Measurements from ENCODE around the gene GSN. TPM values are rescaled to one million over a fixed set of nuclear protein-coding genes. Genes with fewer than 3 reads are reported as not detected.

The GSN gene
- total and polyA plus RNA-seq, 4 donors, result 18.8 to 402 (median 51.6) TPM

GRCh38 chr9:121336665-121337064, 68.7 kb downstream of the GSN start:
- no peaks in the 10 kb centered on the region for H3K4me1 ChIP-seq (ENCODE audit: control insufficient read depth in 4 of 4, insufficient read depth in 4 of 4, low read length in 3 of 4)
- TF ChIP-seq ATF3 (IDR thresholded peaks at IDR 0.05) (no peak), EGR1 (IDR thresholded peaks at IDR 0.05; ENCODE audit: low read depth in 2 of 2) (no peak), HNF4G (IDR thresholded peaks at IDR 0.05) (no peak), REST (IDR thresholded peaks at IDR 0.05) (no peak), NR2F2 (IDR thresholded peaks at IDR 0.05) (no peak)
- WGBS, result 87% methylated on average over 4 of the region's 4 CpGs
- no peaks in the 10 kb centered on the region for H3K27me3 ChIP-seq (ENCODE audit: control insufficient read depth in 4 of 4, insufficient read depth in 4 of 4, low read length in 3 of 4)
- H3K27ac ChIP-seq (ENCODE audit: low read depth in 1 of 2, low read length in 2 of 2), result no peak overlapping the region
- no peaks in the 10 kb centered on the region for H3K9me3 ChIP-seq (ENCODE audit: control insufficient read depth in 4 of 4, low read length in 3 of 4)
- H3K4me3 ChIP-seq (ENCODE audit: low read depth in 1 of 3, low read length in 3 of 3), result no peak overlapping the region
- no peak for DNase-seq (ENCODE audit: low spot score)
- H3K9ac ChIP-seq (ENCODE audit: low read depth in 1 of 2, low read length in 2 of 2), result no peak overlapping the region
- peaks cover 16 to 54% (median 44%) of the 10 kb centered on the region in 4 donors for H3K36me3 ChIP-seq (ENCODE audit: control insufficient read depth in 4 of 4, insufficient read depth in 3 of 4, low read depth in 1 of 4, low read length in 3 of 4)

- Histone ChIP-seq H3K27me3 (ENCODE audit: control insufficient read depth in 4 of 4, insufficient read depth in 4 of 4, low read length in 3 of 4) (no peaks in the 10 kb centered on the region), H3K36me3 (ENCODE audit: control insufficient read depth in 4 of 4, insufficient read depth in 3 of 4, low read depth in 1 of 4, low read length in 3 of 4) (peaks cover 16 to 73% (median 64%) of the 10 kb centered on the region in 4 donors), H3K4me3 (ENCODE audit: low read depth in 1 of 3, low read length in 3 of 3) (no peak overlapping the region), H3K27ac (ENCODE audit: low read depth in 1 of 2, low read length in 2 of 2) (no peak overlapping the region), H3K9me3 (ENCODE audit: control insufficient read depth in 4 of 4, low read length in 3 of 4) (no peaks in the 10 kb centered on the region), H3K4me1 (ENCODE audit: control insufficient read depth in 4 of 4, insufficient read depth in 4 of 4, low read length in 3 of 4) (peaks cover 0 to 1% (median 0%) of the 10 kb centered on the region in 4 donors), H3K9ac (ENCODE audit: low read depth in 1 of 2, low read length in 2 of 2) (no peak overlapping the region)
- TF ChIP-seq MAX (IDR thresholded peaks at IDR 0.05) (no peak), CTCF (IDR thresholded peaks at IDR 0.05; ENCODE audit: low read depth, low read length, missing input control) (no peak), ZBTB33 (IDR thresholded peaks at IDR 0.05) (no peak), YY1 (IDR thresholded peaks at IDR 0.05) (no peak), ATF3 (IDR thresholded peaks at IDR 0.05) (no peak), EGR1 (IDR thresholded peaks at IDR 0.05; ENCODE audit: low read depth in 2 of 2) (no peak), GABPA (IDR thresholded peaks at IDR 0.05 in 1 of 2, conservative IDR thresholded peaks at IDR 0.05 in 1 of 2) (no peak), RXRA (IDR thresholded peaks at IDR 0.05) (no peak)
- WGBS, result 87% methylated on average over 2 of the region's 2 CpGs
- no peak for DNase-seq (ENCODE audit: low spot score)
Measured at GRCh38 chr9:121339437-121339836, 71.5 kb downstream of the GSN start.
